RWPE1 (cell line): ENCODE data around the gene USP36.
"Not testable (repeated sequence)": the region's sequence is repeated elsewhere in the genome, so short reads cannot be mapped to it uniquely, and the experiment has no call there.

Source experiments
- CTCF ChIA-PET: fragments of 350-600 bp; sonication (Branson Sonifier 250); formaldehyde crosslinking; extraction: SDS; loops from one replicate; lab custom pipeline; 2021; lab: Yijun Ruan, JAX
- POLR2A ChIA-PET: fragments of 400-600 bp; formaldehyde crosslinking; extraction: SDS; loops from one replicate; lab custom pipeline; 2020; ENCODE audit warnings: antibody characterized with exemption; ENCODE audit not compliant: low non-redundant PET; lab: Yijun Ruan, JAX
- DNase-seq: peaks from one replicate; pipeline ENCODE4 v3.0.0; 2012; ENCODE audit warnings: low spot score
- H3K27ac ChIP-seq: fragments of 450-650 bp; 2 replicates; pipeline ENCODE4 v1.5.1; 2017
- CTCF ChIP-seq: fragments of 450-650 bp; conservative IDR thresholded peaks from 2 replicates; pipeline ENCODE4 v1.5.1; 2017; ENCODE audit warnings: low read depth, mild to moderate bottlenecking

Gene USP36

GRCh38 chr17:78840780-78841611 is at the start of gene USP36:
USP36 (minus strand) TSS chr17:78840814; CDS start chr17:78836363, 4,451 bp downstream.
- peak within 1 kb of the TSS; percentile 88 for H3K27ac ChIP-seq
- ChIA-PET POLR2A (interaction anchor here (0.5 kb wide), 1 partner anchor 46 kb away, joined by 3 read pairs; no protein-coding TSS in a partner anchor), CTCF (interaction anchor here (0.6 to 0.7 kb wide), 2 partner anchors 131 to 169 kb away, joined by 3 to 6 read pairs; no protein-coding TSS in a partner anchor)
- peak; percentile 99 for DNase-seq
- no peak for TF ChIP-seq CTCF

GRCh38 chr17:78890096-78890495 is 49.5 kb upstream of the USP36 start:
- peak overlapping the region; percentile 45 for H3K27ac ChIP-seq
- CTCF ChIA-PET, DNase-seq, POLR2A ChIA-PET: not testable (repeated sequence)

- CTCF ChIA-PET = no interaction called here
- TF ChIP-seq CTCF = no peak
- POLR2A ChIA-PET = no interaction called here
- no peak for DNase-seq
- peak overlapping the region; percentile 45 for H3K27ac ChIP-seq
Measured at GRCh38 chr17:78889531-78889930, 48.9 kb upstream of the USP36 start.

GRCh38 chr17:78888941-78889518 is 48.4 kb upstream of the USP36 start:
- DNase-seq = no peak
- ChIA-PET CTCF (no interaction called here), POLR2A (interaction anchor here (0.6 kb wide), 1 partner anchor 37 kb away, joined by 13 read pairs; no protein-coding TSS in a partner anchor)
- H3K27ac ChIP-seq = peak overlapping the region; percentile 45
- TF ChIP-seq CTCF = no peak

- no peak for TF ChIP-seq CTCF
- POLR2A ChIA-PET = interaction anchor here (0.6 kb wide), 1 partner anchor 45 kb away, joined by 3 read pairs; no protein-coding TSS in a partner anchor
- no peak for DNase-seq
- CTCF ChIA-PET = no interaction called here
- peak overlapping the region; percentile 100 for H3K27ac ChIP-seq
Measured at GRCh38 chr17:78886954-78887353, 46.3 kb upstream of the USP36 start.

- H3K27ac ChIP-seq = peak overlapping the region; percentile 100
- CTCF ChIA-PET = no interaction called here
- TF ChIP-seq CTCF = no peak
- POLR2A ChIA-PET = no interaction called here
- no peak for DNase-seq
Measured at GRCh38 chr17:78885956-78886355, 45.3 kb upstream of the USP36 start.
